ENCODE data around the gene OR6B3.

Gene OR6B3

DNA sequence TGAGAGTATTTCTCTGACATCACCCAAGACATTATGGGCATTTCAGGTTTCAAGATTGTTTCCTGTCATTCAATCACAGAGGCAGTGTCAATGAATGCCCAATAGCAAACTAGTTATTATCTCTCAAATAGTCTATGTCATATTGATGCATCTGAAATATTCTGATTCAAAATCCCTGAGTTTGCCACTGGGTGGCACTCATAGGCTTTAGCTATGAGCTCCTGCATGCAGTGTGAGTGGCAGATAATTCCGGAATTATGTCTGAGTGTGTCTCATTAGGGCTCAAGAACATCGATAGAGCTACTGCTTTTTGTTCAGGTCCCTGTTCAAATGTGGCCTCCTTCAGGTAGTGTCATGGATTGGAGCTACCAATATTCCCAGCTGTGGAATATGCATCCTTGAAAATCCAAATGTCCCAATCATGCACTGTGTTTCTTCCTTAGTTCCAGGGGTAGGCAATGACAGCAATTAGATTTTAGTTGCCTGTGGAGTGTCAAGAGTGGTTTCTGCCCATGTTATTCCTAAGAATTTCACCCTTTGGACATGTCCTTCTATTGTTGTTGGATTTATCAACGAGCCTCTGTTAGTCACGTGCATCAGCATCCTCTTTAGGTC lies 7.8 kb upstream of the OR6B3 start:
- TF ChIP-seq, protein P1, sequence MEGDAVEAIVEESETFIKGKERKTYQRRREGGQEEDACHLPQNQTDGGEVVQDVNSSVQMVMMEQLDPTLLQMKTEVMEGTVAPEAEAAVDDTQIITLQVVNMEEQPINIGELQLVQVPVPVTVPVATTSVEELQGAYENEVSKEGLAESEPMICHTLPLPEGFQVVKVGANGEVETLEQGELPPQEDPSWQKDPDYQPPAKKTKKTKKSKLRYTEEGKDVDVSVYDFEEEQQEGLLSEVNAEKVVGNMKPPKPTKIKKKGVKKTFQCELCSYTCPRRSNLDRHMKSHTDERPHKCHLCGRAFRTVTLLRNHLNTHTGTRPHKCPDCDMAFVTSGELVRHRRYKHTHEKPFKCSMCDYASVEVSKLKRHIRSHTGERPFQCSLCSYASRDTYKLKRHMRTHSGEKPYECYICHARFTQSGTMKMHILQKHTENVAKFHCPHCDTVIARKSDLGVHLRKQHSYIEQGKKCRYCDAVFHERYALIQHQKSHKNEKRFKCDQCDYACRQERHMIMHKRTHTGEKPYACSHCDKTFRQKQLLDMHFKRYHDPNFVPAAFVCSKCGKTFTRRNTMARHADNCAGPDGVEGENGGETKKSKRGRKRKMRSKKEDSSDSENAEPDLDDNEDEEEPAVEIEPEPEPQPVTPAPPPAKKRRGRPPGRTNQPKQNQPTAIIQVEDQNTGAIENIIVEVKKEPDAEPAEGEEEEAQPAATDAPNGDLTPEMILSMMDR (IDR thresholded peaks at IDR 0.05; ENCODE audit: extremely low read depth, insufficient read depth, missing control alignments) = peak; percentile 64
- DNase-seq (ENCODE audit: low spot score) = peak; percentile 56
- in situ Hi-C loops (cut with MboI; ENCODE audit: low pct_unique_long_range_greater_than_20kb, low sequenced_read_pairs, unreplicated experiment) = no loop called here

DNA sequence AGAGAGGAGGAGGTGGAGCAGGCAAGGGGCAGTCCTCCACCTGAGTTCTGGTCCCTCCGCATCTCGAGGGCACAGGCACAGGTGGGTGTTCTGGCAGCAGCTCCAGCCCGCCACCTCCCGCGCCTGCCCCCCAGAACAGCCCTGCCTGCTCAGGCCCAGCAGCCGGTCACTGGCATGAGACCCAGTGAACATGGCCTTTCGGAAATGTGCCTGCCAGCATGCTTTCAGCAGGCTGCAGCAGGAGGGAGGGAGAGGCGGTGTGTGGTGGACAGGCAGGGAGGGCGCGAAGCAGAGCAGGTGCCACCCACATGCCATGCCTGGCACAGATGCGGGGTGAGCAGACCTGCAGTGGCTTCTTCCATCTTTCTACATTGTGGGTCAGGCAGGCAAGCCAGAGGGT lies 3.4 kb upstream of the OR6B3 start:
- TF ChIP-seq, protein P1 (IDR thresholded peaks at IDR 0.05; ENCODE audit: extremely low read depth, insufficient read depth, missing control alignments) = no peak
- DNase-seq (ENCODE audit: low spot score) = no peak
- in situ Hi-C loops (cut with MboI; ENCODE audit: low pct_unique_long_range_greater_than_20kb, low sequenced_read_pairs, unreplicated experiment) = loop anchor here (5.0 kb wide), 1 partner anchor 86 kb away; the partner anchor contains the start of gene OTOS

DNA sequence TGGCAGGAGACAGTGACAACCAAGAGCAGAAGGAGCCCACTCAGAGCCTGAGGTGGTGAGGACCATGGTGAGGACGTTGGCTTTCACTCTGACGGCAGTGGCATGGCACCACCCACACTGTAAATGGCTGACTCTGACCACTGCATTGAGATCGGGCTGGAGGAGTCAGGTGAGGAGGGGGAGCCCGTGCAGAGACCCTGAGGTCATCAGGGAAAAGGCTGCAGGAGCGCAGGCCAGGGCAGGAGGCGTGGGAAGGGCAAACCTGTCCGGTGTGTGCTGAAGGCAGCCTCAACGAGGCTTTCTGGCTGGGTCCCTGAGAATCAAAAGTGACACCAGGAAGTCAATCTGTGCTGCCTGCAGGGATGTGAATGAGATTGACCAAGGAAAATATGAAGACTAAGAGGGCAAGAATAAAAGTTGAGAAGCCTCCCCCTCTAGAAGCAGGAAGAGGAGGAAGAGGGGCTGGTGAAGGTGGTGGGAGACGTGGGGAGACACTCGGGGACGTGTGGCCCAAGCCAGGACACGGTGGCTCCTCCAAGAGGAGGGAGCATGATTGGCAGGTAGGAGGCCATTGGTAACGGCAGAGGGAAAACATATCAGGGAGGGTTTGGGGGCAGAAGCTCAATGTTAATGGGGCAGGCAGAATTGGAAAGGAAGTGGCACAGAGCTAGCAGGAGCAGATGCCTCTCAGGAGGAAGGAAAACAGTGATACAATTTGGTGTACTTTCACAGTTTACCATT lies 2.0 kb upstream of the OR6B3 start:
- no peak for DNase-seq (ENCODE audit: low spot score)
- in situ Hi-C loops (cut with MboI; ENCODE audit: low pct_unique_long_range_greater_than_20kb, low sequenced_read_pairs, unreplicated experiment) = loop anchor here (5.0 kb wide), 1 partner anchor 87 kb away; the partner anchor contains the start of gene OTOS
- TF ChIP-seq, protein P1 (IDR thresholded peaks at IDR 0.05; ENCODE audit: extremely low read depth, insufficient read depth, missing control alignments) = no peak

DNA sequence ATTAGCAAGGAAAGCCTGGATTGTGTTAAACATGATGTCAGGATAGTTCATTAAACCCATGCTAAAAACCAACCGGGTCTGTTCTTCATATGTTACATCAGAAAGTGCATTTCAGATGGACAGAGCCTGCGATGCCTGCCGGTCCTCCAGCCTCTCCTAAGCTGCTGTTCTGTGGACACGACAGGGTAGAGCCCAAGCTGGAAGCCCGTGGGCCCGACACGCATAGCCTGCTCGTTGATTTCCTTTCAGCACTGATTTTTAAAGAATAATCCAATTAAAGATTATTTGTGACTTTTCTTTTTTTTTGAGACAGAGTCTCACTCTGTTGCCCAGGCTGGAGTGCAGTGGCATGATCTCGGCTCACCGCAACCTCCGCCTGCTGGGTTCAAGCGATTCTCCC lies 797 bp downstream of the OR6B3 start:
- no peak for DNase-seq (ENCODE audit: low spot score)
- in situ Hi-C loops (cut with MboI; ENCODE audit: low pct_unique_long_range_greater_than_20kb, low sequenced_read_pairs, unreplicated experiment) = no loop called here
- TF ChIP-seq, protein P1 (IDR thresholded peaks at IDR 0.05; ENCODE audit: extremely low read depth, insufficient read depth, missing control alignments) = no peak

DNA sequence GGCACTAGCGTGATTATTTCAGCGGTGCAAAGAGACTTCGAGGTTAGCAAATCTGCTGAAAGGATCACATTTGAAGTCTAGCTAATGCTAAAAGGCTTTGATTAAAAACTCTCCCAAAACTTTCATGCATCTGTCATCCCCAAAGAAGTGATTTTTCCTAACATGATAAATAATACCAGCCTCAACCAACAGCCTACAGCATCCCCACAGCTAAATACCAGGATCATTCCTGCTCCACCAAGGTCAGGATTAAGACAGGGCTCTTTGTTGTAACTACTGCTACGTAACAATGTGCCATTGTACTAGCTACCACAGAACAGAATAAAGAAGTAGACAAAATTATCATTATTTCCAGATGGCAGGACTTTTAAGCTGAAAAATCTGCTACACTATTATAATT lies 1.6 kb downstream of the OR6B3 start:
- in situ Hi-C loops (cut with MboI; ENCODE audit: low pct_unique_long_range_greater_than_20kb, low sequenced_read_pairs, unreplicated experiment) = no loop called here
- no peak for DNase-seq (ENCODE audit: low spot score)
- TF ChIP-seq, protein P1 (IDR thresholded peaks at IDR 0.05; ENCODE audit: extremely low read depth, insufficient read depth, missing control alignments) = no peak

DNA sequence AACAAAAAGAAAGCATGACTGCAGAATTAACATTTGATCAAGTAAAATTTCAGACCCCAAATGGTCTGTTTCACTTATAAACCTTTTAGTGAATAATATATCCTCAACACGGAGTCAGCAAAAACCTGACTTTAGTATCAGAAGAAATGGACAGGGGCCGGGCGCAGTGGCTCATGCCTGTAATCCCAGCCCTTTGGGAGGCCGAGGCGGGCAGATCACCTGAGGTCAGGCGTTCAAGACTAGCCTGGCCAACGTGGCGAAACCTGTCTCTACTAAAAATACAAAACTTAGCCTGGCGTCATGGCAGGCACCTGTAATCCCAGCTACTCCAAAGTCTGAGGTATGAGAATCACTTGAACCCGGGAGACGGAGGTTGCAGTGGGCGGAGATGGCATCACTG lies 3.0 kb downstream of the OR6B3 start:
- no peak for DNase-seq (ENCODE audit: low spot score)
- in situ Hi-C loops (cut with MboI; ENCODE audit: low pct_unique_long_range_greater_than_20kb, low sequenced_read_pairs, unreplicated experiment) = no loop called here
- TF ChIP-seq, protein P1 (IDR thresholded peaks at IDR 0.05; ENCODE audit: extremely low read depth, insufficient read depth, missing control alignments) = no peak
